ENCODE measurements around the gene COL20A1.

COL20A1 gene

DNA sequence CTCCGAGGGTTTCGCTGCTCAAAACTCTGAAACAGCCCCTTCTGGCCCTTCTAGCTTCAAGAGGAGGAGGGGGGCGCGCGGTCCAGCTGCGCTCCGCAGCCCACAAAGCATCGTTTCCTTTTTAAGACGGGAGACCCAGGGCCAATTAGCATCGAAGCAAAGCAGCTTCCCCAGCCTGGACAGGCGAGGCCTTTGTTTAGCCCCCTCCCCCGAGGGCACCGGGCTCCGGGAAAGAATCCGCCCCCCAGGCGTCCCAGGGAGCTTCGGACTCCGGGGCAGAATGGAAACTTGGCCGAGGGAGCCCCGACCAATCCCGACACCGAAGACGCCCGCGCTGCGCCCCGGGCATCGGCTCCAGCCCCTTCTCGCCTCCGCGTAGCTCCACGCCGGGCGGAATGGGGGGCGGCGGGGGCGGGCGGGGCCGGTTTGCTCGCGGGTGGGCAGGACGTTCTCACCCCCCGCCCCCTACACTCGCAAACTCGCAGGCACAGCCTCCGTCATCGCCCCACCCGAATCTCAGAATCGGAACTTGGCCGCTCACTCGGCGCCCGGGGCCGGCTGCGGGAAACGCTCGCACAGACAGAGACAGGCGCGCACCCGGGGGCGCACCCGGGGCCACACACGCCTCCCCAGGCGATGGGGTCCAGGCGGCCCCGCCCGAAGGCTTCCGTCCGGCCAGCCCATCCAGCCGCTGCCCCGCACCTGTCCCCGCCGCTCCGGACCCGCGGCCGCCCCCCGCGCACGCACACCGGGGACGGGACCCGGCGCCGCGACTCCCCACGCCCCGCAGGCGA is 39.4 kb upstream of the COL20A1 start:
- Histone ChIP-seq H3K36me3 (ENCODE audit: control insufficient read depth in 1 of 2, insufficient read depth in 2 of 2, low read length in 2 of 2) (no peaks in the 10 kb centered on the region), H3K4me3 (ENCODE audit: low read depth in 1 of 2, low read length in 2 of 2) (peak overlapping the region in 1 of 2 donors; percentile 42), H3K9me3 (ENCODE audit: control insufficient read depth in 1 of 2, low read length in 2 of 2) (no peaks in the 10 kb centered on the region), H3K27me3 (ENCODE audit: low read depth, low read length) (peaks cover 8% of the 10 kb centered on the region), H3K27ac (ENCODE audit: low read length) (no peak overlapping the region), H3K4me1 (ENCODE audit: control insufficient read depth in 1 of 2, insufficient read depth in 2 of 2, low read length in 2 of 2) (peaks cover 0 to 14% of the 10 kb centered on the region in 2 donors)

DNA sequence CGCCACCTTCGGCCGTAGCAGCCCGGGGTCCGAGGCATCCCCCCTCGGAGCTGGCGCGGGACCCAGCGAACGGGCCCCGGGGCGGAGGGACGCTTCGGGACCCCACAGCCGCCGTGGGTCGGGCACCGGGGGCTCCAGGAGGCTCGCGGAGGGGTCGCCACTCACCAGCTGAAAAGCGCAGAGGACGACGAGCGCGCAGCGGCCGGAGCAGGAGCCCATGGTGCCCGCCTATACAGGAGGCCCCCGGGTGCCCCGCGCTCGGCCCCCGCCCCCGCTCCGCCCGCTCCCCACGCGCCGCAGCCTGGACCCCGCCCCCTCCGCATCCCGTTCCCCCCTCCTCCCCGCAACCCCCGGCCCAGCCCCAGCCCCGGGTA is 38.8 kb upstream of the COL20A1 start, which contains the start of gene NKAIN4:
Gene NKAIN4 (minus strand): TSS at position 232 of the 374 bp plus-strand sequence. CDS start 13 bp downstream, at position 219.
- Histone ChIP-seq H3K4me3 (ENCODE audit: low read depth in 1 of 2, low read length in 2 of 2) (peak within 1 kb of the TSS in 1 of 2 donors; percentile 42), H3K36me3 (ENCODE audit: control insufficient read depth in 1 of 2, insufficient read depth in 2 of 2, low read length in 2 of 2) (no peaks in the 10 kb centered on the region), H3K27me3 (ENCODE audit: low read depth, low read length) (peaks cover 8% of the 10 kb centered on the region), H3K9me3 (ENCODE audit: control insufficient read depth in 1 of 2, low read length in 2 of 2) (no peaks in the 10 kb centered on the region), H3K27ac (ENCODE audit: low read length) (no peak within 1 kb of the TSS), H3K4me1 (ENCODE audit: control insufficient read depth in 1 of 2, insufficient read depth in 2 of 2, low read length in 2 of 2) (peaks cover 0 to 14% of the 10 kb centered on the region in 2 donors)

GRCh38 chr20:63254606-63255384 is 38.2 kb upstream of the COL20A1 start:
- Histone ChIP-seq H3K4me3 (ENCODE audit: low read depth in 1 of 2, low read length in 2 of 2) (no peak overlapping the region), H3K27ac (ENCODE audit: low read length) (no peak overlapping the region), H3K9me3 (ENCODE audit: control insufficient read depth in 1 of 2, low read length in 2 of 2) (no peaks in the 10 kb centered on the region), H3K27me3 (ENCODE audit: low read depth, low read length) (peaks cover 8% of the 10 kb centered on the region), H3K36me3 (ENCODE audit: control insufficient read depth in 1 of 2, insufficient read depth in 2 of 2, low read length in 2 of 2) (no peaks in the 10 kb centered on the region), H3K4me1 (ENCODE audit: control insufficient read depth in 1 of 2, insufficient read depth in 2 of 2, low read length in 2 of 2) (peaks cover 0 to 14% of the 10 kb centered on the region in 2 donors)

GRCh38 chr20:63255931-63256704 is 36.9 kb upstream of the COL20A1 start:
- Histone ChIP-seq H3K27ac (ENCODE audit: low read length) (no peak overlapping the region), H3K4me1 (ENCODE audit: control insufficient read depth in 1 of 2, insufficient read depth in 2 of 2, low read length in 2 of 2) (peaks cover 0 to 14% of the 10 kb centered on the region in 2 donors), H3K27me3 (ENCODE audit: low read depth, low read length) (peaks cover 8% of the 10 kb centered on the region), H3K9me3 (ENCODE audit: control insufficient read depth in 1 of 2, low read length in 2 of 2) (no peaks in the 10 kb centered on the region), H3K36me3 (ENCODE audit: control insufficient read depth in 1 of 2, insufficient read depth in 2 of 2, low read length in 2 of 2) (no peaks in the 10 kb centered on the region), H3K4me3 (ENCODE audit: low read depth in 1 of 2, low read length in 2 of 2) (no peak overlapping the region)

GRCh38 chr20:63256954-63257353 is 36.0 kb upstream of the COL20A1 start:
- peaks cover 8% of the 10 kb centered on the region for H3K27me3 ChIP-seq (ENCODE audit: low read depth, low read length)
- peaks cover 0 to 14% of the 10 kb centered on the region in 2 donors for H3K4me1 ChIP-seq (ENCODE audit: control insufficient read depth in 1 of 2, insufficient read depth in 2 of 2, low read length in 2 of 2)
- H3K27ac ChIP-seq (ENCODE audit: low read length): no peak overlapping the region
- H3K36me3 ChIP-seq (ENCODE audit: control insufficient read depth in 1 of 2, insufficient read depth in 2 of 2, low read length in 2 of 2): no peaks in the 10 kb centered on the region
- H3K9me3 ChIP-seq (ENCODE audit: control insufficient read depth in 1 of 2, low read length in 2 of 2): no peaks in the 10 kb centered on the region
- no peak overlapping the region for H3K4me3 ChIP-seq (ENCODE audit: low read depth in 1 of 2, low read length in 2 of 2)

DNA sequence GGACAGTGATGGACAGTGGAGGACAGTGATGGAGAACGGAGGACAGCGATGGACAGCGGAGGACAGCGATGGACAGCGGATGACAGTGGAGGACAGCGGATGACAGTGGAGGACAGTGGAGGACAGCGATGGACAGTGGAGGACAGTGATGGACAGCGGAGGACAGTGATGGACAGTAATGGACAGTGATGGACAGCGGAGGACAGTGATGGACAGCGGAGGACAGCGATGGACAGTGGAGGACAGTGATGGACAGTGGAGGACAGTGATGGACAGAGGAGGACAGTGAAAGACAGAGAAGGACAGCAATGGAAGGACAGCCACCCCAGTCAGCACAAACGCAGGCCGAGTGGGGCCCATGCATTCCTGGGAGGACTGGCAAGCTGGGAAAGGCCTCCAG is 35.4 kb upstream of the COL20A1 start:
- peaks cover 8% of the 10 kb centered on the region for H3K27me3 ChIP-seq (ENCODE audit: low read depth, low read length)
- no peaks in the 10 kb centered on the region for H3K9me3 ChIP-seq (ENCODE audit: control insufficient read depth in 1 of 2, low read length in 2 of 2)
- H3K4me1 ChIP-seq (ENCODE audit: control insufficient read depth in 1 of 2, insufficient read depth in 2 of 2, low read length in 2 of 2): peaks cover 0 to 14% of the 10 kb centered on the region in 2 donors
- H3K27ac ChIP-seq (ENCODE audit: low read length): no peak overlapping the region
- no peaks in the 10 kb centered on the region for H3K36me3 ChIP-seq (ENCODE audit: control insufficient read depth in 1 of 2, insufficient read depth in 2 of 2, low read length in 2 of 2)
- no peak overlapping the region for H3K4me3 ChIP-seq (ENCODE audit: low read depth in 1 of 2, low read length in 2 of 2)

DNA sequence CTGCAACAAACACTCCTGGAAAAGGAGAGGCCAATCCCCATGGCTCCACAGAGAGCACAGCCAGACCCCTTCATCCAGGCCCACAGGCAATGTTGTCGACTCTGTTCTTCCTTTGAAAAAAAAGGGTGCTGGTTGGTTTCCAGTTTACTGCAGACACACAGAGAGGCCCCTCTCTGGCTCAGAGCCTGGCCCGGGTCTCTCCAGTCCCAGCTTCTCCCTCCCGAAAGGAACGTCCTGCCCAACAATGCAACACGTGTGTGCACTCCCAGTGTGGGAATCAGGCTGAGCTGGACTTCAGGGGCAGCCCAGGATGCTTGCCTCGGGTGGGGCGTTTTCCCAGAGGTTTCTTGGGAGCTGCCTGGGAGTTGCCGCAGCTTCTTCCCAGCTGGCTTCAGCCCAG is 34.2 kb upstream of the COL20A1 start:
- H3K4me3 ChIP-seq (ENCODE audit: low read depth in 1 of 2, low read length in 2 of 2): no peak overlapping the region
- H3K36me3 ChIP-seq (ENCODE audit: control insufficient read depth in 1 of 2, insufficient read depth in 2 of 2, low read length in 2 of 2): no peaks in the 10 kb centered on the region
- H3K9me3 ChIP-seq (ENCODE audit: control insufficient read depth in 1 of 2, low read length in 2 of 2): no peaks in the 10 kb centered on the region
- no peak overlapping the region for H3K27ac ChIP-seq (ENCODE audit: low read length)
- peaks cover 8% of the 10 kb centered on the region for H3K27me3 ChIP-seq (ENCODE audit: low read depth, low read length)
- H3K4me1 ChIP-seq (ENCODE audit: control insufficient read depth in 1 of 2, insufficient read depth in 2 of 2, low read length in 2 of 2): peaks cover 0 to 7% of the 10 kb centered on the region in 2 donors

DNA sequence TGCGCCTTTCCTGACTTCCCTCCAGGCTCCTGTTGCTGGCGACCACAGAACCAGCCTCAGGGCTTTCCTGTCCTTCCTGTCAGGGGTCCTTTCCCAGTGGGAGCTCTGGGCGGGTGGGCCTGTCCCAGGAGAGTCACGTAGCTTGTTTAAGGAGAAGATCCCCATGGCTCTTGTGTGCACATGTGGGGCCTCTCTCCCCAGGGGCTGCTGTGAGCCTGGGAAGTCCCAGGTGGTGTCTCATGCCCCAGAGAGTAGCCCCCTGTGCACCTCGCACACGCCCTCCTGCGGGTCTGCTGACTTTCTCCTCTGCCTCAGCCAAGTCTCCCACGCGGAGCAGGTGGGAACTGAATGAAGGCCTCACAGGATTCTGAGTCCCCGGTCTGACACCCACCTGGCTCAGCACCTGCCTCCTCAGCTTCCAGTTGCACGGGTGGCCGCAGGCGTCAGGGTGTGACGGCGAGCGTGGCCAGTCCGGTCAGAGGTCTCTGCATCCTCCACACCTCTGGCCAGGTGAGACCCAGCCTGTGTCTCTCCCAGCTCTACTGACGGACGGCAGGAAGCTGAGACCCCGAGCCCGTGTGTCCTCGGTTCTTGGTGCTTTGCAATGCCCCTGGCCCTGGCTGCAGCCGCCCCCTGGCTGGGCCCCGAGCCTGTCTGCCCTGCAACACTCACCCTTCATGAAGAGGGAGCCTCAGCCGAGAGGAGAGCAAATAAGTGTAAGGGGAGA is 33.1 kb upstream of the COL20A1 start:
- Histone ChIP-seq H3K36me3 (ENCODE audit: control insufficient read depth in 1 of 2, insufficient read depth in 2 of 2, low read length in 2 of 2) (no peaks in the 10 kb centered on the region), H3K27ac (ENCODE audit: low read length) (no peak overlapping the region), H3K4me3 (ENCODE audit: low read depth in 1 of 2, low read length in 2 of 2) (no peak overlapping the region), H3K9me3 (ENCODE audit: control insufficient read depth in 1 of 2, low read length in 2 of 2) (no peaks in the 10 kb centered on the region), H3K4me1 (ENCODE audit: control insufficient read depth in 1 of 2, insufficient read depth in 2 of 2, low read length in 2 of 2) (no peaks in the 10 kb centered on the region), H3K27me3 (ENCODE audit: low read depth, low read length) (peaks cover 10% of the 10 kb centered on the region)

DNA sequence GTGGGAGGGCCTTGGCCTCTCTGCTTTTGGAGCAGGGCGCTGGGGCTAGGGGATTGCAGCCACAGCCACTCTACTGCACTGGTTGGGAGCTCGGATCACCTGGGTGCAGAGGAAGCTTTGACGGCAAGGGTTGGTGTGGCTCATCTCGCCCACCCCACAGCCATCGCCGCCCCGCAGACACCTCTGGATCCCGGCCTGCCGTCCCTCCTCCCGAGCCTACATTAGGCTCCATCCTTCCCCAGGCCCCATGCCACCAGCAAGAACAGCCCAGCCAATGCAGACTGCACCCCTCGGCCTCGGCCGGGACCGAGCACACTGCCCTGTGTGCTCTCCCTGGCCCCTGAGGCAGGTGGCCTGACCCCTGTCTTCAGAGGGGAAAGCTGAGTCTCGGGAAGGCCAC is 32.5 kb upstream of the COL20A1 start:
- no peak overlapping the region for H3K4me3 ChIP-seq (ENCODE audit: low read depth in 1 of 2, low read length in 2 of 2)
- peaks cover 5% of the 10 kb centered on the region for H3K27me3 ChIP-seq (ENCODE audit: low read depth, low read length)
- H3K9me3 ChIP-seq (ENCODE audit: control insufficient read depth in 1 of 2, low read length in 2 of 2): no peaks in the 10 kb centered on the region
- H3K4me1 ChIP-seq (ENCODE audit: control insufficient read depth in 1 of 2, insufficient read depth in 2 of 2, low read length in 2 of 2): no peaks in the 10 kb centered on the region
- H3K27ac ChIP-seq (ENCODE audit: low read length): no peak overlapping the region
- H3K36me3 ChIP-seq (ENCODE audit: control insufficient read depth in 1 of 2, insufficient read depth in 2 of 2, low read length in 2 of 2): no peaks in the 10 kb centered on the region

GRCh38 chr20:63261060-63261794 is 31.8 kb upstream of the COL20A1 start:
- peaks cover 5% of the 10 kb centered on the region for H3K27me3 ChIP-seq (ENCODE audit: low read depth, low read length)
- H3K4me3 ChIP-seq (ENCODE audit: low read depth in 1 of 2, low read length in 2 of 2): no peak overlapping the region
- no peaks in the 10 kb centered on the region for H3K9me3 ChIP-seq (ENCODE audit: control insufficient read depth in 1 of 2, low read length in 2 of 2)
- H3K4me1 ChIP-seq (ENCODE audit: control insufficient read depth in 1 of 2, insufficient read depth in 2 of 2, low read length in 2 of 2): no peaks in the 10 kb centered on the region
- no peak overlapping the region for H3K27ac ChIP-seq (ENCODE audit: low read length)
- no peaks in the 10 kb centered on the region for H3K36me3 ChIP-seq (ENCODE audit: control insufficient read depth in 1 of 2, insufficient read depth in 2 of 2, low read length in 2 of 2)

Measured in muscle layer of duodenum (tissue), 2 donors.